CD4-positive, alpha-beta memory T cell (primary cell): Measurements from ENCODE around the gene REV1. TPM values are rescaled to one million over a fixed set of nuclear protein-coding genes. Genes with fewer than 3 reads are reported as not detected.
"Not testable (repeated sequence)": the region's sequence is repeated elsewhere in the genome, so short reads cannot be mapped to it uniquely, and the experiment has no call there.

Source experiments
- CTCF ChIA-PET: fragments of 350-600 bp; sonication (Branson Sonifier 250); formaldehyde crosslinking; loops from one replicate; lab custom pipeline; 2021; ENCODE audit warnings: inconsistent platforms; ENCODE audit not compliant: partially characterized antibody; lab: Charles Lee
- POLR2A ChIA-PET: fragments of 350-600 bp; sonication (Branson Sonifier 250); formaldehyde crosslinking; loops from one replicate; lab custom pipeline; 2021; ENCODE audit not compliant: partially characterized antibody; lab: Charles Lee
- DNase-seq, 5 donors: peaks; one replicate each; pipeline versions ENCODE4 v3.0.0 to v3.0.0-alpha.2; 2020 to 2022; ENCODE audit warnings: mixed read lengths in 1 of 5
- H3K27ac ChIP-seq: one replicate; pipeline ENCODE4 v1.7.0; 2013; ENCODE audit warnings: low read depth, low read length
- H3K27me3 ChIP-seq: 2 replicates; pipeline ENCODE4 v1.7.0; 2013; ENCODE audit warnings: mild to moderate bottlenecking, low read length, moderate library complexity; ENCODE audit not compliant: insufficient read depth
- H3K36me3 ChIP-seq: 2 replicates; pipeline ENCODE4 v1.7.0; 2013; ENCODE audit warnings: mild to moderate bottlenecking, low read length, moderate library complexity; ENCODE audit not compliant: insufficient read depth
- H3K4me1 ChIP-seq: 2 replicates; pipeline ENCODE4 v1.7.0; 2013; ENCODE audit warnings: mild to moderate bottlenecking, low read length, moderate library complexity; ENCODE audit not compliant: insufficient read depth
- H3K4me3 ChIP-seq, 2 donors: one replicate each; pipeline ENCODE4 v1.7.0; 2013; ENCODE audit warnings: low read length in 2 of 2, mild to moderate bottlenecking in 1 of 2
- H3K9me3 ChIP-seq, 2 donors: one replicate each; pipeline ENCODE4 v1.7.0; 2013; ENCODE audit warnings: low read length in 2 of 2, control low read depth in 1 of 2; ENCODE audit not compliant: control insufficient read depth in 1 of 2
- H3K27ac Mint-ChIP-seq, 7 donors: one replicate each; pipeline ENCODE4 v1.8.0; 2020 to 2021; ENCODE audit warnings: mixed read lengths in 7 of 7, mild to moderate bottlenecking in 6 of 7, inconsistent platforms in 3 of 7, moderate library complexity in 3 of 7
- H3K27me3 Mint-ChIP-seq, 2 donors: one replicate each; pipeline ENCODE4 v1.8.0; 2020 to 2021; ENCODE audit warnings: mixed read lengths in 2 of 2
- H3K36me3 Mint-ChIP-seq, 2 donors: one replicate each; pipeline ENCODE4 v1.8.0; 2020 to 2021; ENCODE audit warnings: mixed read lengths in 2 of 2, inconsistent platforms in 1 of 2, mild to moderate bottlenecking in 1 of 2
- H3K4me1 Mint-ChIP-seq, 4 donors: one replicate each; pipeline ENCODE4 v1.8.0; 2020 to 2021; ENCODE audit warnings: mixed read lengths in 4 of 4, mild to moderate bottlenecking in 1 of 4
- H3K4me3 Mint-ChIP-seq, 8 donors: one replicate each; pipeline ENCODE4 v1.8.0; 2020 to 2021; ENCODE audit warnings: mixed read lengths in 8 of 8, mild to moderate bottlenecking in 7 of 8, moderate library complexity in 6 of 8, inconsistent platforms in 3 of 8
- H3K9me3 Mint-ChIP-seq, 8 donors: one replicate each; pipeline ENCODE4 v1.8.0; 2020 to 2021; ENCODE audit warnings: mixed read lengths in 8 of 8, mild to moderate bottlenecking in 5 of 8, inconsistent platforms in 3 of 8, moderate library complexity in 1 of 8
- intact Hi-C: fragments of 100-400 bp; cut with micrococcal nuclease; formaldehyde crosslinking; loops from one replicate; pipeline ENCODE4 v1.15.1; 2023
- polyA plus RNA-seq, 2 donors: library from polyadenylated mRNA; unstranded; fragments of 300-500 nt; fragmentation: Illumina TruSeq; gene quantifications; one replicate each; pipeline ENCODE4 v1.2.3, GENCODE V29; 2021
- total RNA-seq, 2 experiments: library from RNA; stranded (reverse); gene quantifications; one replicate each; pipeline ENCODE4 v1.2.3, GENCODE V29; 2021

Gene REV1
- total and polyA plus RNA-seq, 4 experiments from 2014 or later = 17.0 to 62.0 (median 41.2) TPM

DNA sequence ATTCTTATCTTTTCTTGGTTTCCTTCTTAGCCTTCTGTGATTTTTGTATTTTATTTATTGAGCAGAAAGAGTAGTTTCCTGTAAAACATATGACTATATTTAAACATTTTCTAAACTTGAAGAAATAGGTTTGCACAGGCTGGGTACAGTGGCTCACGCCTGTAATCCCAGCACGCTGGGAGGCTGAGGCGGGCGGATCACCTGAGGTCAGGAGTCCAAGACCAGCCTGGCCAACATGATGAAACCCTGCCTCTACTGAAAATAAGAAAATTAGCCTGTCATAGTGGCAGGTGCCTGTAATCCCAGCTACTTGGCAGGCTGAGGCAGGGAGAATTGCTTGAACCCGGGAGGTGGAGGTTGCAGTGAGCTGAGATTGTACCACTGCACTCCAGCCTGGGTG is 121.0 kb downstream of the REV1 start:
- H3K9me3 Mint-ChIP-seq, H3K9me3 ChIP-seq, H3K4me1 ChIP-seq, H3K4me1 Mint-ChIP-seq, H3K27ac ChIP-seq, CTCF ChIA-PET, DNase-seq, POLR2A ChIA-PET, H3K4me3 Mint-ChIP-seq, H3K4me3 ChIP-seq, H3K27me3 Mint-ChIP-seq, intact Hi-C loops, H3K27me3 ChIP-seq: not testable (repeated sequence)
- H3K36me3 ChIP-seq = peaks cover 67% of the 10 kb centered on the region
- H3K36me3 Mint-ChIP-seq = peaks cover 67 to 77% of the 10 kb centered on the region in 2 donors
- peak overlapping the region in 1 of 7 donors; percentile 10 for H3K27ac Mint-ChIP-seq

DNA sequence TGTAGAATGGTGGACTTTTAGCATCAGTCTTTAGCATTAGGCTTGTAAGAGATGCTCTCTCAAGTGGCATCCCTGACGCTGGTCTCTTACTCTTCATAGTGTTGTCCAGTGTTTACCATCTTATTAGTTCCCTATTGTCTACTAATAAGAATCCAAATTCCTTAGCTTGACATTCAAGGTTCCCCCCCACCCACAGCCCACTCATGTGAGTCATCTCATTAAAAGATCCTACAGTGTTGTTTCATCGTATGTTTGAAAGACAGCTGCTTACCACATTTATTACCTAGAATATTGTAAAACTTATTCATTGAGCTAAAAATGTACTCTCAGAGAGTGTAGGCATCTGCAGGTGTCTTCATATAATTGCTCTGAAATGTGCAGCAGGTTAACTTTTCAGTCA is 124.2 kb downstream of the REV1 start:
- CTCF ChIA-PET = no interaction called here
- Histone ChIP-seq H3K36me3 (peaks cover 68% of the 10 kb centered on the region), H3K27me3 (no peaks in the 10 kb centered on the region), H3K9me3 (no peaks in the 10 kb centered on the region), H3K4me1 (no peaks in the 10 kb centered on the region), H3K4me3 (no peak overlapping the region), H3K27ac (no peak overlapping the region)
- no peak overlapping the region for H3K4me3 Mint-ChIP-seq
- peaks cover 58 to 75% of the 10 kb centered on the region in 2 donors for H3K36me3 Mint-ChIP-seq
- H3K27me3 Mint-ChIP-seq = no peaks in the 10 kb centered on the region
- H3K27ac Mint-ChIP-seq = no peak overlapping the region
- POLR2A ChIA-PET = interaction anchor here (0.9 kb wide), 1 partner anchor 9 kb away, joined by 3 read pairs; no protein-coding TSS in a partner anchor
- DNase-seq = no peak
- intact Hi-C loops = no loop called here
- no peaks in the 10 kb centered on the region for H3K4me1 Mint-ChIP-seq
- H3K9me3 Mint-ChIP-seq = no peaks in the 10 kb centered on the region

DNA sequence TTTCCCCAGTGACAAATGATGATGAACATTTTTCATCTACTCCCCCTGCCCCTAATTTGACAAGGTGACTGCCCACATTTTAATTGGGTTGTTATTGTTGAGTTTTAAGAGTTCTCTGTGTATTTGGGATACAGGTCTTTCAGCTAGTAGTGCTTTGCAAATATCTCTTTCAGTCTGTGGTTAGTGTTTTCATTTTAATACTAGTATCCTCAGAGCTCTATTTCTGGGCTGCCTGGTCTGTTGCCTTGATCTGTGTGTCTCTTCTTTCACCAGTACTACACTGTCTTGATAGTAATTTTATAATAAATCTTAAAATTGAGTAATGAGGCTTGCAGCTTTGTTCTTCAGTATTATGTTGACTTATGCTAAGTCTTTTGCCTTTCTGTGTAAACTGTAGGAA is 133.0 kb downstream of the REV1 start:
- no peaks in the 10 kb centered on the region for H3K9me3 ChIP-seq
- H3K36me3 ChIP-seq = peaks cover 8% of the 10 kb centered on the region
- H3K36me3 Mint-ChIP-seq = peaks cover 11 to 16% of the 10 kb centered on the region in 2 donors
- intact Hi-C loops = no loop called here
- H3K27me3 ChIP-seq = no peaks in the 10 kb centered on the region
- H3K4me1 ChIP-seq = peaks cover 11% of the 10 kb centered on the region
- no peak overlapping the region for H3K27ac Mint-ChIP-seq
- H3K9me3 Mint-ChIP-seq = no peaks in the 10 kb centered on the region
- no peak overlapping the region for H3K4me3 Mint-ChIP-seq
- POLR2A ChIA-PET = interaction anchor here (1.1 kb wide), 1 partner anchor 9 kb away, joined by 3 read pairs; no protein-coding TSS in a partner anchor
- DNase-seq = no peak
- peaks cover 26 to 40% (median 32%) of the 10 kb centered on the region in 4 donors for H3K4me1 Mint-ChIP-seq
- no peaks in the 10 kb centered on the region for H3K27me3 Mint-ChIP-seq
- CTCF ChIA-PET = interaction anchor here (1.7 kb wide), 1 partner anchor 20 kb away, joined by 6 read pairs; the partner anchor contains the start of gene EIF5B
- H3K27ac ChIP-seq = no peak overlapping the region
- no peak overlapping the region for H3K4me3 ChIP-seq

DNA sequence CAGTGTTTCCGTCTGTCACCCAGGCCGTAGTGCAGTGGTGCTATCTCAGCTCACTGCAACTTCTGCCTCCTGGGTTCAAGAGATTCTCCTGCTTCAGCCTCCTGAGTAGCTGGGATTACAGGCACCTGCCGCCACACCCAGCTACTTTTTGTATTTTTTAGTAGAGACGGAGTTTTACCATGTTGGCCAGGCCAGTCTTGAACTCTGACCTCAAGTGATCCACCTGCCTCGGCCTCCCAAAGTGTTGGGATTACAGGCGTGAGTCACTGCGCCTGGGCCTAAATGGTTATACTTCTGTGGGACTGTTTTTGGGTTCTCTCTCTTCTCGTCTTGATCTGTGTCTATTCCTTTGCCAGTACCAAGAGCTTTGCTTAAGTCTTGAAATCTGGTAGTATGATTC is 135.0 kb downstream of the REV1 start:
- POLR2A ChIA-PET = interaction anchor here (1.1 kb wide), 1 partner anchor 19 kb away, joined by 3 read pairs; the partner anchor contains the start of gene TXNDC9
- H3K36me3 Mint-ChIP-seq, intact Hi-C loops, H3K9me3 ChIP-seq, H3K36me3 ChIP-seq, H3K9me3 Mint-ChIP-seq, H3K27ac ChIP-seq, DNase-seq, H3K27me3 ChIP-seq, H3K27ac Mint-ChIP-seq, H3K4me3 ChIP-seq, H3K27me3 Mint-ChIP-seq: not testable (repeated sequence)
- peaks cover 29% of the 10 kb centered on the region for H3K4me1 ChIP-seq
- H3K4me3 Mint-ChIP-seq = peak overlapping the region in 1 of 8 donors; percentile 4
- H3K4me1 Mint-ChIP-seq = peaks cover 37 to 58% (median 46%) of the 10 kb centered on the region in 4 donors
- CTCF ChIA-PET = interaction anchor here (1.2 kb wide), 1 partner anchor 18 kb away, joined by 3 read pairs; the partner anchor contains the start of genes EIF5B and TXNDC9

DNA sequence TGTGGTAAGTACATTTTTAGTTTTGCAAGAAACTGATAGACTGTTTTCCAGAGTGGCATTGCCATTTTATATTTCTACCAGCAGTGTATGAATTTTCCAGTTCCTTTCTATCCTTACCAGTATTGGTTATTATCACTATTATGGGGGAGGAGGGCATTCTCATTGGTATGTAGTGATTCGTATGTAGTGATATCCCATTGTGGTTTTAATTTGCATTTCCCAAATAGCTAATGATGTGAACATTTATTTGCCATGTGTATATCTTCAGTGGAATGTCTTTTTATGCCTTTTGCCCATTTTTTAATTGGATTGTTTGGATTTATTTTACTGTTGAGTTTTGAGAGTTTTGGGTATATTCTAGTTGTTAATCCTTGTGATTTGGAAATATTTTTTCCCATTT is 135.7 kb downstream of the REV1 start:
- H3K4me3 ChIP-seq = no peak overlapping the region
- peak overlapping the region in 1 of 8 donors; percentile 9 for H3K4me3 Mint-ChIP-seq
- no peak overlapping the region for H3K27ac ChIP-seq
- no peaks in the 10 kb centered on the region for H3K27me3 ChIP-seq
- H3K36me3 Mint-ChIP-seq = no peaks in the 10 kb centered on the region
- ChIA-PET POLR2A (interaction anchor here (1.1 kb wide), 1 partner anchor 18 kb away, joined by 3 read pairs; the partner anchor contains the start of gene TXNDC9), CTCF (interaction anchor here (1.2 kb wide), 1 partner anchor 17 kb away, joined by 3 read pairs; the partner anchor contains the start of genes EIF5B and TXNDC9)
- DNase-seq = no peak
- H3K27ac Mint-ChIP-seq = peak overlapping the region in 1 of 7 donors; percentile 15
- no peaks in the 10 kb centered on the region for H3K9me3 ChIP-seq
- intact Hi-C loops = no loop called here
- no peaks in the 10 kb centered on the region for H3K9me3 Mint-ChIP-seq
- no peaks in the 10 kb centered on the region for H3K36me3 ChIP-seq
- H3K4me1 Mint-ChIP-seq = peaks cover 41 to 64% (median 50%) of the 10 kb centered on the region in 4 donors
- H3K27me3 Mint-ChIP-seq = no peaks in the 10 kb centered on the region
- peaks cover 35% of the 10 kb centered on the region for H3K4me1 ChIP-seq

Other genes with a start within 250 kb of the REV1 start
- gene LYG2, start 234.4 kb downstream of the REV1 start, total RNA-seq = not detected
- not detected for gene LYG2, start 234.4 kb downstream of the REV1 start, polyA plus RNA-seq
- 1 to 10 TPM; 2.5 to 3.3 TPM for gene LYG1, start 188.8 kb downstream of the REV1 start, total RNA-seq
- under 1 TPM in 1 of 2 donors, not detected in 1; 0.52 TPM for gene LYG1, start 188.8 kb downstream of the REV1 start, polyA plus RNA-seq
- gene TXNDC9, start 153.7 kb downstream of the REV1 start, total RNA-seq = 10 to 100 TPM; 24.7 to 31.1 TPM
- 10 to 100 TPM; 56.3 to 63.0 TPM for gene TXNDC9, start 153.7 kb downstream of the REV1 start, polyA plus RNA-seq
- 10 to 100 TPM; 36.2 to 44.2 TPM for gene EIF5B, start 152.6 kb downstream of the REV1 start, total RNA-seq
- 10 to 100 TPM in 1 of 2 donors, 1 to 10 TPM in 1; 1.8 to 16.7 TPM for gene EIF5B, start 152.6 kb downstream of the REV1 start, polyA plus RNA-seq